ENCODE results near the gene ORC4. TPM values are rescaled to one million over a fixed set of nuclear protein-coding genes. Genes with fewer than 3 reads are reported as not detected.

ORC4 gene
- total and polyA plus RNA-seq, 2 donors (not counting 3 experiments of a cell fraction or from before 2014, with no cell fraction given), result 25.2 to 27.0 TPM

- Histone ChIP-seq H3K4me3 (replicated peaks in 1 of 3; ENCODE audit: insufficient read depth in 1 of 3, low read depth in 1 of 3, low read length in 3 of 3) (no peak overlapping the region), H3K4me1 (ENCODE audit: control insufficient read depth, extremely low read depth, insufficient read depth, low read length) (no peaks in the 10 kb centered on the region), H3K27ac (ENCODE audit: insufficient read depth, low read depth, low read length) (no peak overlapping the region), H3K9me3 (replicated peaks; ENCODE audit: control insufficient read depth, insufficient read depth, low read length) (no peaks in the 10 kb centered on the region), H3K27me3 (ENCODE audit: control insufficient read depth in 2 of 2, insufficient read depth in 2 of 2, low read length in 2 of 2) (no peaks in the 10 kb centered on the region), H4K20me1 (replicated peaks; ENCODE audit: control insufficient read depth, extremely low read depth, insufficient read depth, low read length) (no peaks in the 10 kb centered on the region), H3K79me2 (ENCODE audit: control insufficient read depth, insufficient read depth, low read length) (no peaks in the 10 kb centered on the region), H3K9ac (replicated peaks; ENCODE audit: extremely low read depth, insufficient read depth, low read length) (no peak overlapping the region), H3K4me2 (ENCODE audit: insufficient read depth, low read length) (no peak overlapping the region), H3K9me1 (replicated peaks; ENCODE audit: control insufficient read depth, extremely low read depth, insufficient read depth, low read length) (no peaks in the 10 kb centered on the region), H3K36me3 (ENCODE audit: control insufficient read depth in 2 of 2, extremely low read depth in 1 of 2, insufficient read depth in 2 of 2, low read length in 2 of 2) (no peaks in the 10 kb centered on the region), H2AFZ (ENCODE audit: low read depth, low read length) (no peak overlapping the region)
- no TSS peak for BruUV-seq (replicated peaks)
- CTCF ChIA-PET, result no interaction called here
- POLR2A ChIA-PET, result no interaction called here
- no peak for TF ChIP-seq JUN (IDR thresholded peaks at IDR 0.05; ENCODE audit: borderline replicate concordance, insufficient read depth, insufficient read length, low read depth)
- no peak for TF ChIP-seq EZH2 (IDR thresholded peaks at IDR 0.05; ENCODE audit: borderline replicate concordance, low read depth, low read length, severe bottlenecking)
- TF ChIP-seq GATA2 (IDR thresholded peaks at IDR 0.05; ENCODE audit: insufficient read depth, insufficient read length, low read depth, low read length), result no peak
- TF ChIP-seq POLR2AphosphoS5 (IDR thresholded peaks at IDR 0.05; ENCODE audit: insufficient read depth, low read depth, low read length), result no peak
- no peak for TF ChIP-seq CTCF (IDR thresholded peaks at IDR 0.05; ENCODE audit: extremely low read depth in 1 of 2, insufficient read depth in 1 of 2, low read depth in 1 of 2, low read length in 2 of 2)
- no peak for TF ChIP-seq MYC (IDR thresholded peaks at IDR 0.05; ENCODE audit: low read depth, low read length)
- no peak for TF ChIP-seq POLR2A (IDR thresholded peaks at IDR 0.05; ENCODE audit: low read depth, low read length)
- TF ChIP-seq FOS (IDR thresholded peaks at IDR 0.05; ENCODE audit: borderline replicate concordance, insufficient read depth, low read length), result no peak
- TF ChIP-seq MAX (IDR thresholded peaks at IDR 0.05; ENCODE audit: insufficient read depth, insufficient read length), result no peak
- DNase-seq (ENCODE audit: low read depth, low spot score) (no peak), FAIRE-seq (no peak)
- dilution Hi-C loops (cut with MboI; ENCODE audit: extremely low pct_ligation_motif_present, low sequenced_read_pairs), result no loop called here
- intact Hi-C loops (cut with micrococcal nuclease), result no loop called here
These were observed 96.7 kb downstream of the ORC4 start for GRCh38 chr2:147923846-147924245.

All from endothelial cell of umbilical vein (primary cell).